HT-29 (cell line): ENCODE measurements around the gene PTPRQ. TPM values are rescaled to one million over a fixed set of nuclear protein-coding genes. Genes with fewer than 3 reads are reported as not detected.
"Not testable (repeated sequence)": the region's sequence is repeated elsewhere in the genome, so short reads cannot be mapped to it uniquely, and the experiment has no call there.

ENCODE experiments used
- DNase-seq: peaks from one replicate; pipeline ENCODE4 v3.0.0-alpha.2; 2015; ENCODE audit warnings: low spot score
- total RNA-seq: library from RNA; depleted of rRNA; stranded (reverse); fragments of >200 nt; shearing (Covaris generic); gene quantifications from 2 replicates; pipeline ENCODE4 v1.2.3, GENCODE V29; 2014

PTPRQ gene
- total RNA-seq, 1 experiment from 2014 or later = not detected

- no peak for DNase-seq
These were observed 190.9 kb downstream of the PTPRQ start for GRCh38 chr12:80634903-80635302.

- no peak for DNase-seq
These were observed 192.8 kb downstream of the PTPRQ start for GRCh38 chr12:80636832-80637231.

GRCh38 chr12:80641936-80642335 lies 197.9 kb downstream of the PTPRQ start:
- no peak for DNase-seq

- no peak for DNase-seq
These were observed 199.9 kb downstream of the PTPRQ start for GRCh38 chr12:80643961-80644360.

GRCh38 chr12:80648881-80649280 lies 204.8 kb downstream of the PTPRQ start:
- DNase-seq = no peak

- DNase-seq = no peak
These were observed 211.7 kb downstream of the PTPRQ start for GRCh38 chr12:80655751-80656150.

GRCh38 chr12:80659512-80660063 lies 215.6 kb downstream of the PTPRQ start:
- DNase-seq = no peak

- no peak for DNase-seq
These were observed 218.6 kb downstream of the PTPRQ start for GRCh38 chr12:80662586-80662985.

- DNase-seq = no peak
These were observed 226.2 kb downstream of the PTPRQ start for GRCh38 chr12:80670214-80670613.

GRCh38 chr12:80676042-80676636 lies 232.1 kb downstream of the PTPRQ start:
- DNase-seq = not testable (repeated sequence)

GRCh38 chr12:80676856-80677255 lies 232.8 kb downstream of the PTPRQ start:
- DNase-seq = no peak

- no peak for DNase-seq
These were observed 234.0 kb downstream of the PTPRQ start for GRCh38 chr12:80677994-80678393.

GRCh38 chr12:80679346-80680131 lies 235.5 kb downstream of the PTPRQ start:
- DNase-seq = no peak

GRCh38 chr12:80681287-80681686 lies 237.3 kb downstream of the PTPRQ start:
- DNase-seq = no peak

GRCh38 chr12:80681786-80682185 lies 237.8 kb downstream of the PTPRQ start:
- no peak for DNase-seq

- no peak for DNase-seq
These were observed 240.1 kb downstream of the PTPRQ start for GRCh38 chr12:80684077-80684495.

- no peak for DNase-seq
These were observed 246.1 kb downstream of the PTPRQ start for GRCh38 chr12:80690090-80690489.

GRCh38 chr12:80690513-80690912 lies 246.5 kb downstream of the PTPRQ start:
- no peak for DNase-seq

GRCh38 chr12:80692114-80692513 lies 248.1 kb downstream of the PTPRQ start:
- no peak for DNase-seq

- no peak for DNase-seq
These were observed 253.3 kb downstream of the PTPRQ start for GRCh38 chr12:80697270-80697887.

GRCh38 chr12:80698256-80698655 lies 254.2 kb downstream of the PTPRQ start:
- no peak for DNase-seq

GRCh38 chr12:80698847-80699542 lies 255.0 kb downstream of the PTPRQ start:
- DNase-seq = no peak
